HG03442 (cell line): Measurements from ENCODE around the gene FARP2.
A peak's percentile ranks its signal among the peaks of the same experiment; 100 is the strongest.
"Not testable (repeated sequence)": the region's sequence is repeated elsewhere in the genome, so short reads cannot be mapped to it uniquely, and the experiment has no call there.

ENCODE experiments used
- ATAC-seq: cut with Tn5 transposase; IDR thresholded peaks from one replicate; pipeline ENCODE4 v1.9.1; 2021; ENCODE audit warnings: mild to moderate bottlenecking, moderate library complexity; ENCODE audit not compliant: unreplicated experiment

FARP2 gene

GRCh38 chr2:241355983-241356870 is at the start of gene FARP2:
Gene FARP2, plus strand, starts transcription at chr2:241356285. Its CDS starts 16,823 bp downstream, at chr2:241373108.
- ATAC-seq = peak; percentile 86

- no peak for ATAC-seq
These were observed 49.0 kb upstream of the FARP2 start for GRCh38 chr2:241307055-241307454.

- no peak for ATAC-seq
These were observed 47.8 kb upstream of the FARP2 start for GRCh38 chr2:241308267-241308666.

- ATAC-seq = no peak
These were observed 47.1 kb upstream of the FARP2 start for GRCh38 chr2:241308832-241309500.

- ATAC-seq = no peak
These were observed 46.4 kb upstream of the FARP2 start for GRCh38 chr2:241309684-241310117.

GRCh38 chr2:241310917-241311566 is 45.0 kb upstream of the FARP2 start:
- ATAC-seq = no peak

- ATAC-seq = no peak
These were observed 44.0 kb upstream of the FARP2 start for GRCh38 chr2:241312082-241312481.

GRCh38 chr2:241313543-241314095 is 42.5 kb upstream of the FARP2 start:
- no peak for ATAC-seq

GRCh38 chr2:241314226-241315092 is 41.6 kb upstream of the FARP2 start:
- ATAC-seq = no peak

GRCh38 chr2:241315093-241315878 is 40.8 kb upstream of the FARP2 start, which contains the start of gene HDLBP:
Gene HDLBP, minus strand, starts transcription at chr2:241315672. Its CDS starts 48,803 bp downstream, at chr2:241266869.
- peak; percentile 62 for ATAC-seq

- ATAC-seq = peak; percentile 29
These were observed 40.0 kb upstream of the FARP2 start, which contains the start of gene SEPTIN2 for GRCh38 chr2:241315879-241316631. Gene SEPTIN2, plus strand, starts transcription at chr2:241315925. Its CDS starts 8,308 bp downstream, at chr2:241324233.

- no peak for ATAC-seq
These were observed 39.3 kb upstream of the FARP2 start for GRCh38 chr2:241316825-241317224.

GRCh38 chr2:241317391-241317790 is 38.7 kb upstream of the FARP2 start:
- ATAC-seq = no peak

- ATAC-seq = not testable (repeated sequence)
These were observed 37.3 kb upstream of the FARP2 start for GRCh38 chr2:241318830-241319229.

GRCh38 chr2:241320394-241320793 is 35.7 kb upstream of the FARP2 start:
- no peak for ATAC-seq

GRCh38 chr2:241321033-241321432 is 35.1 kb upstream of the FARP2 start:
- no peak for ATAC-seq

GRCh38 chr2:241321886-241322285 is 34.2 kb upstream of the FARP2 start:
- ATAC-seq = no peak

- no peak for ATAC-seq
These were observed 32.3 kb upstream of the FARP2 start for GRCh38 chr2:241323778-241324177.
